Neuronal stem cell (in vitro differentiated cells): ENCODE results near the gene KCNG4.

Source experiments
- DNase-seq: peaks from one replicate; pipeline ENCODE4 v3.0.0-alpha.2; 2013; ENCODE audit warnings: low spot score
- H2AFZ ChIP-seq: one replicate; pipeline ENCODE4 v1.6.1; 2013; ENCODE audit warnings: mild to moderate bottlenecking, low read length, inconsistent platforms
- H2AK5ac ChIP-seq: 2 replicates; pipeline ENCODE4 v1.6.1; 2013; ENCODE audit warnings: low read depth, mild to moderate bottlenecking, inconsistent platforms, low read length, moderate library complexity, mixed read lengths
- H2BK120ac ChIP-seq: 2 replicates; pipeline ENCODE4 v1.6.1; 2013; ENCODE audit warnings: low read depth, mild to moderate bottlenecking, inconsistent platforms, low read length, moderate library complexity, mixed read lengths
- H2BK12ac ChIP-seq: one replicate; pipeline ENCODE4 v1.6.1; 2013; ENCODE audit warnings: low read length, inconsistent platforms
- H2BK15ac ChIP-seq: 2 replicates; pipeline ENCODE4 v1.6.1; 2013; ENCODE audit warnings: mild to moderate bottlenecking, low read length, inconsistent platforms, mixed read lengths
- H2BK5ac ChIP-seq: one replicate; pipeline ENCODE4 v1.6.1; 2013; ENCODE audit warnings: inconsistent platforms, mild to moderate bottlenecking, low read length, moderate library complexity
- H3K14ac ChIP-seq: one replicate; pipeline ENCODE4 v1.6.1; 2013; ENCODE audit warnings: low read length, inconsistent platforms
- H3K18ac ChIP-seq: 2 replicates; pipeline ENCODE4 v1.6.1; 2013; ENCODE audit warnings: low read length, inconsistent platforms
- H3K23ac ChIP-seq: 2 replicates; pipeline ENCODE4 v1.6.1; 2013; ENCODE audit warnings: low read depth, mild to moderate bottlenecking, mixed read lengths, low read length, inconsistent platforms; ENCODE audit not compliant: poor library complexity
- H3K27ac ChIP-seq: replicated peaks from 3 replicates; pipeline ENCODE4 v1.5.1; 2013; ENCODE audit warnings: low read length, inconsistent platforms
- H3K27me3 ChIP-seq, 3 experiments: 2 replicates each; pipeline ENCODE4 v1.6.1; 2013; ENCODE audit warnings: low read length in 3 of 3, mild to moderate bottlenecking in 2 of 3, inconsistent platforms in 1 of 3, low read depth in 1 of 3, mixed read lengths in 1 of 3, moderate library complexity in 1 of 3; ENCODE audit not compliant: control insufficient read depth in 3 of 3, insufficient read depth in 3 of 3
- H3K36me3 ChIP-seq, 2 donors: replicated peaks in 1 of 2; 2 replicates each; pipeline ENCODE4 v1.6.1; 2013; ENCODE audit warnings: low read length in 2 of 2; ENCODE audit not compliant: control insufficient read depth in 2 of 2, insufficient read depth in 2 of 2
- H3K4ac ChIP-seq: 2 replicates; pipeline ENCODE4 v1.6.1; 2013; ENCODE audit warnings: inconsistent platforms, mild to moderate bottlenecking, low read length, moderate library complexity
- H3K4me1 ChIP-seq, 2 donors: 1 replicate in 1 of 2; 2 replicates in 1 of 2; pipeline ENCODE4 v1.6.1; 2013; ENCODE audit warnings: low read length in 2 of 2, low read depth in 1 of 2; ENCODE audit not compliant: control insufficient read depth in 2 of 2, insufficient read depth in 1 of 2
- H3K4me2 ChIP-seq: one replicate; pipeline ENCODE4 v1.6.1; 2013; ENCODE audit warnings: mild to moderate bottlenecking, low read length, inconsistent platforms; ENCODE audit not compliant: insufficient read depth, poor library complexity, severe bottlenecking
- H3K4me3 ChIP-seq, 2 donors: 2 replicates each; pipeline ENCODE4 v1.5.1; 2013; ENCODE audit warnings: low read length in 2 of 2, mild to moderate bottlenecking in 2 of 2, inconsistent platforms in 1 of 2, moderate library complexity in 1 of 2
- H3K79me1 ChIP-seq: one replicate; pipeline ENCODE4 v1.6.1; 2013; ENCODE audit warnings: low read depth, mild to moderate bottlenecking, inconsistent platforms, low read length, moderate library complexity
- H3K9ac ChIP-seq: one replicate; pipeline ENCODE4 v1.6.1; 2013; ENCODE audit warnings: mild to moderate bottlenecking, low read depth, low read length, inconsistent platforms; ENCODE audit not compliant: poor library complexity
- H3K9me3 ChIP-seq, 2 donors: replicated peaks in 1 of 2; 2 replicates each; pipeline versions ENCODE3 to v1.6.1; 2013; ENCODE audit warnings: low read length in 2 of 2, mild to moderate bottlenecking in 2 of 2, inconsistent platforms in 1 of 2, low read depth in 1 of 2, mixed read lengths in 1 of 2, moderate library complexity in 1 of 2; ENCODE audit not compliant: control insufficient read depth in 2 of 2, insufficient read depth in 1 of 2
- H4K8ac ChIP-seq: one replicate; pipeline ENCODE4 v1.6.1; 2013; ENCODE audit warnings: low read depth, mild to moderate bottlenecking, inconsistent platforms, low read length, moderate library complexity
- H4K91ac ChIP-seq: one replicate; pipeline ENCODE4 v1.6.1; 2013; ENCODE audit warnings: low read length, low read depth, mild to moderate bottlenecking, inconsistent platforms; ENCODE audit not compliant: poor library complexity
- WGBS, 2 donors: extraction: QIAGEN DNeasy Blood & Tissue Kit; methylation state at CpG; one replicate each; pipeline ENCODE4 v1.1.7; 2013; ENCODE audit warnings: missing lambda C conversion rate in 2 of 2, mixed read lengths in 1 of 2; ENCODE audit not compliant: insufficient read length in 2 of 2, insufficient replicate concordance in 1 of 2; ENCODE audit errors: extremely low coverage in 2 of 2; 5-methylcytosine and 5-hydroxymethylcytosine counted together

The KCNG4 gene

DNA sequence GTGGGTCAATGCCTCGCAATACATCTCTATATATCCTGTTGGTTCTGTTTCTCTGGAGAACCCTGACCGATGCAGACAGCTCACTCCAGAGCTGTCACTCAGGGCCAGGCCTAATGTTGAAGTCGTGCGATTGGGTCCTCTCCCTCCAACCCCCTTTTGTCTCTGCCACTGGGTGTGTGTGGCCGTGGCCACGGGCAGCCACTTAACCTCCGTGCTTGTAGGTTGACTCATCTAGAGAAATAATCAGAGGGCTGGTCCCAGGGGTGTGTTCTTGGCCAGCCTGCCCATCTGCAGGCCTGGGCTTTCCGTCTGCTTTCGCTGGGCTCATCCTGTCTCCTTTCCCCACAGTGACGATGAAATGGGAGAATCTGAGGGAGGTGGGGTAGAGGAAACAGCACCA is 41.4 kb downstream of the KCNG4 start:
- Histone ChIP-seq H3K4me3 (no peak overlapping the region), H2AK5ac (no peak overlapping the region), H3K27me3 (peaks cover 0 to 52% (median 0%) of the 10 kb centered on the region in 3 experiments)

GRCh38 chr16:84197466-84198128 is 42.2 kb downstream of the KCNG4 start:
- no peak overlapping the region for H3K14ac ChIP-seq
- H2BK12ac ChIP-seq, result peak overlapping the region; percentile 82
- WGBS, 2 donors, result no CpG with 5 or more reads among the region's 14 CpGs
- peaks cover 0 to 52% (median 0%) of the 10 kb centered on the region in 3 experiments for H3K27me3 ChIP-seq
- no peak overlapping the region for H3K4me3 ChIP-seq
- H2BK5ac ChIP-seq, result no peak overlapping the region
- H3K4ac ChIP-seq, result no peak overlapping the region
- no peaks in the 10 kb centered on the region for H3K4me1 ChIP-seq
- H3K9me3 ChIP-seq, result no peaks in the 10 kb centered on the region
- no peak overlapping the region for H3K27ac ChIP-seq
- no peak overlapping the region for H4K8ac ChIP-seq
- no peaks in the 10 kb centered on the region for H3K79me1 ChIP-seq
- no peak overlapping the region for H3K4me2 ChIP-seq
- H4K91ac ChIP-seq, result peak overlapping the region; percentile 59
- H3K18ac ChIP-seq, result peak overlapping the region; percentile 60
- H2BK120ac ChIP-seq, result no peak overlapping the region
- peak overlapping the region; percentile 18 for H2BK15ac ChIP-seq
- H3K9ac ChIP-seq, result no peak overlapping the region
- H2AK5ac ChIP-seq, result no peak overlapping the region
- no peak overlapping the region for H2AFZ ChIP-seq
- DNase-seq, result no peak
- H3K36me3 ChIP-seq, result no peaks in the 10 kb centered on the region
- peak overlapping the region; percentile 2 for H3K23ac ChIP-seq

More for the DNA sequence above, 41.4 kb downstream of the KCNG4 start:
- no peak overlapping the region for H4K8ac ChIP-seq
- H2BK120ac ChIP-seq, result no peak overlapping the region
- no peak overlapping the region for H2BK15ac ChIP-seq
- WGBS, 2 donors, result no CpG with 5 or more reads among the region's 10 CpGs
- no peak overlapping the region for H3K4me2 ChIP-seq
- no peak overlapping the region for H3K9ac ChIP-seq
- H2AFZ ChIP-seq, result no peak overlapping the region
- no peaks in the 10 kb centered on the region for H3K4me1 ChIP-seq
- no peaks in the 10 kb centered on the region for H3K79me1 ChIP-seq
- H3K27ac ChIP-seq, result no peak overlapping the region
- H3K14ac ChIP-seq, result no peak overlapping the region
- H3K18ac ChIP-seq, result no peak overlapping the region
- no peaks in the 10 kb centered on the region for H3K9me3 ChIP-seq
- no peaks in the 10 kb centered on the region for H3K36me3 ChIP-seq
- no peak for DNase-seq
- no peak overlapping the region for H4K91ac ChIP-seq
- no peak overlapping the region for H3K4ac ChIP-seq
- H2BK12ac ChIP-seq, result no peak overlapping the region
- H2BK5ac ChIP-seq, result no peak overlapping the region
- no peak overlapping the region for H3K23ac ChIP-seq

GRCh38 chr16:84196727-84197394 is 43.0 kb downstream of the KCNG4 start:
- Histone ChIP-seq H3K4me2 (no peak overlapping the region), H3K14ac (no peak overlapping the region), H4K8ac (peak overlapping the region; percentile 17), H2BK15ac (peak overlapping the region; percentile 45), H2AFZ (peak overlapping the region; percentile 49), H3K36me3 (no peaks in the 10 kb centered on the region), H2AK5ac (peak overlapping the region; percentile 81), H3K4me3 (no peak overlapping the region), H3K79me1 (no peaks in the 10 kb centered on the region), H2BK120ac (peak overlapping the region; percentile 9), H3K9ac (no peak overlapping the region), H3K4ac (peak overlapping the region; percentile 12), H3K27ac (no peak overlapping the region), H3K18ac (peak overlapping the region; percentile 22), H2BK12ac (no peak overlapping the region), H2BK5ac (no peak overlapping the region), H3K9me3 (no peaks in the 10 kb centered on the region), H3K23ac (peak overlapping the region; percentile 2), H4K91ac (no peak overlapping the region), H3K4me1 (no peaks in the 10 kb centered on the region), H3K27me3 (peaks cover 0 to 52% (median 0%) of the 10 kb centered on the region in 3 experiments)
- no peak for DNase-seq
- no CpG with 5 or more reads among the region's 16 CpGs for WGBS, 2 donors

DNA sequence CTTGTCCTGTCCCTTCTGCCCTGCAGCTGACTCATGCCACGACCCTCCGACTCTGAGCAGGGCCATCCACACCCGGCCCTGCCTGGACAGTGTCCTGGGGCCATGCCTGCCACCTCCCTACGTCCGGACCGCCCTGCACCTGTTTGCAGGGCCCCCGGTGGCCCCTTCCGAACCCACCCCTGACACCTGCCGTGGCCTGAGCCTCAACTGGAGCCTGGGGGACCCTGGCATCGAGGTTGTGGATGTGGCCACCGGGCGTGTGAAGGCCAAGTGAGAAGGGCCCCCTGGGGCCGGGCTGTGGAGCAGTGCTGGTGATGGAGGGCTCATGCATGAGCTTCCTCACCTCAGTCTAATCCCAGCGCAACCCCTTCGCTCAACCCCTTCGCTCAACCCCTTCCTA is 43.7 kb downstream of the KCNG4 start:
- Histone ChIP-seq H3K18ac (peak overlapping the region; percentile 78), H3K9me3 (no peaks in the 10 kb centered on the region), H2AK5ac (peak overlapping the region; percentile 81), H3K4me3 (no peak overlapping the region), H4K91ac (peak overlapping the region; percentile 23), H3K36me3 (no peaks in the 10 kb centered on the region), H3K4ac (peak overlapping the region; percentile 53), H3K27me3 (peaks cover 0 to 52% (median 0%) of the 10 kb centered on the region in 3 experiments), H2BK5ac (no peak overlapping the region), H3K79me1 (no peaks in the 10 kb centered on the region), H3K27ac (no peak overlapping the region), H3K14ac (peak overlapping the region; percentile 94), H2BK120ac (no peak overlapping the region), H4K8ac (no peak overlapping the region), H3K4me1 (no peaks in the 10 kb centered on the region), H2AFZ (peak overlapping the region; percentile 49), H2BK15ac (peak overlapping the region; percentile 43), H3K4me2 (no peak overlapping the region), H3K23ac (peak overlapping the region; percentile 90), H2BK12ac (peak overlapping the region; percentile 97), H3K9ac (peak overlapping the region; percentile 36)
- WGBS, 2 donors, result no CpG with 5 or more reads among the region's 16 CpGs
- DNase-seq, result no peak
